Measurements from ENCODE around the gene RAP2A.

The RAP2A gene

DNA sequence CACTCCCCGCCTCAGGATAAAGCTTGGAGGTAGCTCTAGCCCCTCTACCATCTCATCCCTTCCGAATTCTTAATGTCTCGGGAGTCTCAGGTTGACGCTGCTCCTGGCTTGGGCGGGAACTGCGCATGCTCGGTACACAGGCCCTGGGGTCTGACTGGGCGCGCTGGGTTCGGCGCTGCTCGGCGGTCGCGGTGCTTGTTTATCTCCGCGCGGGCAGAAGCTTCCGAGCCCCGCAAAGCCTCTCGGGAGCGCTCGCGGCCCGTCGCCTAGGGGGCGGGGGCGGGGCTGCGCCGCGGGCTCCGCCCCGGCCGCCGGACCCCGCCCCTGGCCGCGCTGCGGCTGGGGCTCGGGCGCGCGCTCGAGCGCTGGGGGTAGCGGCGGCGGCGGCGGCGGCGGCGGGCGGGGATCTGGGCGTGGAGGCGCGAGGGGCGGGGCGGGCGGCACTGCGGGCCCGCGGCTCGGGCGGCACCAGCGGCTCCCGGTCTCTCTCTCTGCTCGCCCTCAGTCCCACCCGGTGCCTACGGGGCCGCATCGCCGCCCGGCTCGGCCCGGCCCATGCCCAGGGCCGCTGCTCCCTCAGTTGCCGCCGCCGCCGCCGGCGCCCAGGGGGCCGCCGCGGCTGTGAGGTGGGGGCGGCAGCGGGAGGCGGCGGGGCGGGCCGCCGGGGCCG, at the start of gene RAP2A:
Gene RAP2A (plus strand): TSS at position 443 of the 670 bp plus-strand sequence. CDS start 302 bp downstream, outside the sequence.
- no peak for FAIRE-seq

DNA sequence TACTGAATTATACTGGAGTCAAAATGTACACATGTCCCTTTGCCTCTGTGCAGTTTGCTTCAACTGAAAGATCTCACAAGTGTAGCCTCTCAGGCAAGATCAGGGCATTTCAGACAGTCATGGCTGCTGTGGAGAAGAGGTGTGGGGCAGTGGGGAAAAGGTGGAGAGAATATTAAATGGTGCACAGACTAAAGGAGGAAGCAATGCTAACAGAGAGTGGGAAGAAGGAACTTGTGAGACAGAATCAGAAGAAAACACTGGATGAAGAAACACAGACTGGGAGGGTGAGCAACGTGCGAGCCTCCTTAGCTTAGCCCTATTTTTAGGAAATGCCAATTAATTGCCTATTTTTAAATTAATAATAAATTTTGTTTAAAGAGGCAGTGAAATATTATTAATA, 49.6 kb upstream of the RAP2A start:
- FAIRE-seq: no peak

- no peak for FAIRE-seq
These were observed 48.8 kb upstream of the RAP2A start for GRCh38 chr13:97385146-97385545.

- FAIRE-seq: no peak
These were observed 48.1 kb upstream of the RAP2A start for GRCh38 chr13:97385854-97386253.

DNA sequence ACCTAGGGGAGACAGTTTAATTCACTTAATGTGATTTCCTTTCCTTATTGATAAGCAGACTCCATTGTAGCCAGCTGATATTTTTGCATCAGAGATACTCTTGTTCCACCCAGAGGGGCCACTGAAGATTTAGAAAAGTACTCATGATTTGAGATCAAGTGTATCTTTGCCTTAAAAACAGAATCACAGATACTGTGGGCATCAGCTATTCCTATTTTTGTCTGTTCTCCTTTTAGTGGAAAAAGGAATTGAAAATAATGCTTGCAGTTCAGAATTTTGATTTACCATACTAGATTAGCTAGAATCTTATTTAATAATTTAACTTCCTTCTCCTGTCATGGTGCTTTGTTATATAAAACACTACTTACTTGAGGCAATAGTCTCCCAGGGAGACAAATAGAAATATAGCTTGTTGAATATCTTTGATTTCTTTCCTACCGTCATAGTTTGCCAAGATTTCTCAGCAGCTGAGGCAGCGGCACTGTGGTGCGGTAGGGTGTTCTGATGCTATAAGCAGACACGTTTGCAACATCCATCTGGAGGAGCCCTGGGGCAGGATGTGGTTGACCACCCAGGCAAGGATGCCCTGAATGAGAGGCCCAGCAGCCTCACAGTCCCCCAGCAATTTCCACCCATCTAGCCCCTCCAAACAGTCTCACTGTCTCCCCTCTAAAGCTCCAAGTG, 47.0 kb upstream of the RAP2A start:
- no peak for FAIRE-seq

GRCh38 chr13:97387485-97387839, 46.5 kb upstream of the RAP2A start:
- no peak for FAIRE-seq

DNA sequence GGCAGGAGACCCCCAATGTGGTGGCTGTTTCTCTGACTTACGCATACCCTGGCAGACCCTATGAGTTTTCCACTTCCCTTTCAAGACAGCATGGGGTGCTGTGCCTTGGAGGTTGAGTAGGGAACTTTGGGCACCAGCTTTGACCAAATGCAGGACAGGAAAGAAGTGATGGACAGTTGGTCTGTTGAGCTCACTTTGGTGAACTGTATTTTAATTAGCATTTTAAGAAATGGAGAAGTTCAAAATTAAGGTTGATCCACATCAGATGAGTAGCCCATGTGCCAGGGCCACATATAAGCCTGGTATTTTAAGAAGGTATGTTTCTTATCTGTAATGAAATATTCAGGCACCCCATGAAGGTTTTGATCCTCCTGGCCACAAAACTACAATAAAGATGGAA, 46.1 kb upstream of the RAP2A start:
- FAIRE-seq: no peak

DNA sequence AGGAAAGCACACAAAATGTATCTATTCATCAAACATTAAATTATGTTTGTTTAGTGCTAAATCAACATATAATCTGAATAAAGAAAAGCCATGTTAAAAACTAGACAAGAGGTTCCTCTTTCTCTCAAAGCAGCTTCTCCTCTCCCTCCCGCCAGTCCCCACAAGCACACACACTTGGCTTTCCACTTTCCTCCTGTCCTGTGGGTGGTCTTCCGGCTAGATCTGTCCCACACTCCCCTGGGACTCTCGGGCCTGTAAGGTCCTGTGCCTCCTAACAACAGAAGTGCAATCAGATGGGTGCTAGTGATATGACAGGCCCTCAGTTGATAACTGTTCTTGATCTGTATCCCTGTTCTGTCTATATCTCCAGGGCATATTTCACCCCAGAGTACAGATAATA, 45.6 kb upstream of the RAP2A start:
- FAIRE-seq: no peak

DNA sequence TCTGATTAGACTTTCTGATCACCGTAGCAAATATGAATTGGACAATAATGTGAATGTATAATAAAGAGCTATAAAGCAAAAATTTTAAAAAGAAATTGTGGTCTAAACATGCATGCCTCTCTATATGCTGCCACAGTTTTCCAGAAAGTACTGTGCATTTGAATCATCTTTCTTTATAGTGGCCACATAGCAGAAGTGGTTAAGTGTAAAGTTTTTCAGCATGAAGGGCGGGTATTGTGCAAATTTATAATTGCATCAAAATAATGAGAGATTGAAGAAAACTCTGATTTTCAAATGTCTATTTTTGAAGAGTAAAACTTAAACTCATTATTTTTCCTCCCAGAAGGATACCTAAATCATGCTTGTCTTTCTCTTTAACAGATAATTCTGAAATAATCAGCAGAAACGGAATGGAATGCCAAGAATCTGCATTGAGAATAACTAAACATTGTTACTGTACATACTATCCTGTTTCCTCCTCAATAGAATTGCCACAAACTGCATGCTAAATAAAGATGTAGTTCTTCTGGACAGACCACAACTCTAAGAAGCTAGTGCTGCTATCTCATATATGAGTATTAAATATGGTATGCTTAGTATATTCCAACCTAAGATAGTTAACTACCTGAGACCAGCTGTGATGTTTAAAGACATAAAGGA, 42.9 kb upstream of the RAP2A start:
- FAIRE-seq: no peak

GRCh38 chr13:97392020-97392419, 41.9 kb upstream of the RAP2A start:
- no peak for FAIRE-seq

DNA sequence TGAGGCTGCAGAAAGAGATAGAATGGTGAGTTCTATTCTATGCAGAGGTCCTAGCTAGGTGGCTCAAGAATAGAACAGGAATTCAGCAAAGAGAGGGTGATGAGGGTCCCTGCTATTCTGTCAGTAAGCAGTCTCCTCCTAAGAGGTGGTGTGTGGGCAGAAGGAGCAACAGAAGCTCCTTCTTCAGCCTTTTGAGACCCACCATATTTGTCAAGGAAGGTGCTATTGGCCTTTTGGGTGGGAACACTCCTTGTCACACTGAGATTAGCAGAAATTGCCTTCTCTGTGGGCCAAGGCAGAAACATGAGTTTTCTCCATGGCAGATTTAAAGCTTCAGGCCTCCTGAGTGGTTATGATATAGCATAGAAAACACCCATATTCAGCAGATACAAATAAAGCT, 39.4 kb upstream of the RAP2A start:
- no peak for FAIRE-seq

GRCh38 chr13:97395447-97396136, 38.4 kb upstream of the RAP2A start:
- no peak for FAIRE-seq

GRCh38 chr13:97397267-97397666, 36.7 kb upstream of the RAP2A start:
- no peak for FAIRE-seq

- FAIRE-seq: no peak
These were observed 32.5 kb upstream of the RAP2A start for GRCh38 chr13:97401421-97401820.

DNA sequence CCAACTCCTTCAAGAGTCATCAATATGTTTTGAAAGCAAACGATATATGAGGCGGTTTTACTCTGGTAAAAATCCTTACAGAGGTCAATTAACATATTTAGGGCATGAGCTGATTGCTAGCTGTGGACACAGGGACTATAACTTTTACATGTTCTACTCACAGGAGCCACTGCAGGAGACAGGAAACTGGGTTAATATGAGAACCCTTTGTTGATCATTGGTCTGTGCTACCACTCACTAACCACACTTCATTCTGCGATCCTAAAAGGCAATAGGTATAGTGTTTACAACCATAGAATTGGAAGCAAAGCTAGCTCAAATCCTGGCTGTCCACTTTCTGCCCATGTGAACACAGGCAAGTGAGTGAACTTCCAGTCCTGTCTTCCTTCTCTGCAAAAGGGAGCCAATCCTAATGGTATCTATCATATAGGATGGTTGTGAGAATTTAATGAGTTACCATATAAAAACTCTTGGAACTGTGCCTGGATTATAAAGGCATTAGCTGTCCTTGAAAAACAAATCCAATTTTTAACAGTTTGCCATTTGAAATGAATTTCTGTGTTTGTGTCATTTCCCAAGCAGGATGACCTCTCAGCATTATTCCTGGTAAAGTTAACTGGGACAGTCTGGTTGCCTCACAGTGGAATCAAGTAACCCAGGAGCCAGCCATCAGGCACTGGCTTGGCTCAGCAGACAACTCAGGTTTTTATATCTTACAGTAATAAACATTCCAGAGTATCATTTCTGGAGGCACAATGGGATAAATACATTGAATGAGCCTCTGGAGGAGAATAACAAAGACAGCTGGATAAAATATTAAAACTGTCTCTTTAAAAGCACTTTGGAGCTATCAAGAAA, 29.8 kb upstream of the RAP2A start:
- FAIRE-seq: no peak

- FAIRE-seq: no peak
These were observed 26.4 kb upstream of the RAP2A start for GRCh38 chr13:97407540-97407939.

DNA sequence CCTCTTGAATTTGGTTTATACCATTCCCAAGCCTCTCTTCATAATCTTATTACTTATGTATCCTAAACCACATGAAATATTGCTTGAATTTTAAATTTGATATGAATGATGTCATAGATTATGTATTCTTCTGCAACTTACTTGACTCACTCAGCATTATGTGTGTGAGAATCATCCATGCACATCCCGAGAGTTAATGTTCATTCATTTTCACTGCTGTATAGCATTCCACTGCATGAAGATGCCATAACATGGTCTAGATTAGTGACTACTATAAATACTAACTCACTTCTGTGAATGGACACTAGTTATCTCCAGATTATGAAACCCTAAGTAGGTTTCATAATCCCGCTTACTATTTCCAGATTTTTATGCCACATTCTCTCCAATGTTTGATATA, 25.0 kb upstream of the RAP2A start:
- no peak for FAIRE-seq

DNA sequence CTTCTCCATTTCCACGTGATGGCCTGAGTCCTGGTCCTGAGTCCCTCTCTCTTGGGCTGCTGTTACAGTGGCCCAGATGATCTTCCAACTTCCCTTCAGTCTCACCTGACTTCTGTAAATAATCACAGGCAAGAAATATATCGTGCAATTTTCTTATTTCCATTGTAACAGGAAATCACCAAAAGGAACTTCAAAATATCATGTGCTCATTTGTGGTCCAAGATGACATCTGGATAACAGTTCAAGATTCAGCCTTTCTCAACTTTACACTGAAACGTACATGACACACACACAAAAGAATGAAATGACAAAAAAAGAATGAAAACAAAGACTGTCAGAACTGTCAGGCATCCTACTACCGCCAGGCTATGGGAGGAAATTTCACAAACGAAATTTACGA, 22.0 kb upstream of the RAP2A start:
- no peak for FAIRE-seq

- no peak for FAIRE-seq
These were observed 20.3 kb upstream of the RAP2A start for GRCh38 chr13:97413694-97414093.

GRCh38 chr13:97414392-97414791, 19.6 kb upstream of the RAP2A start:
- no peak for FAIRE-seq

- no peak for FAIRE-seq
These were observed 16.3 kb upstream of the RAP2A start for GRCh38 chr13:97417698-97418097.

GRCh38 chr13:97422118-97423054, 11.6 kb upstream of the RAP2A start:
- FAIRE-seq: no peak

Data from G401.6 (cell line).